Sigmoid colon (tissue), 4 donors: ENCODE measurements around the gene SIX2.

Experiments used
- CTCF ChIP-seq, 4 experiments: fragments of 450-650 bp in 3 of 4; fragments of 200-600 bp in 1 of 4; IDR thresholded peaks; one replicate each; pipeline ENCODE4 v1.5.1; 2016 to 2019; ENCODE audit warnings: antibody characterized with exemption in 4 of 4, mild to moderate bottlenecking in 3 of 4, moderate library complexity in 2 of 4
- EP300 ChIP-seq, 4 donors: sonication (generic); formaldehyde crosslinking; IDR thresholded peaks; one replicate each; pipeline ENCODE4 v1.6.1; 2017; ENCODE audit warnings: antibody characterized with exemption in 4 of 4

- TF ChIP-seq CTCF (IDR thresholded peaks at IDR 0.05), result no peak
- TF ChIP-seq EP300 (IDR thresholded peaks at IDR 0.05), result no peak
Observed at GRCh38 chr2:44989176-44989575, 20.1 kb downstream of the SIX2 start.
